Cardiac fibroblast (primary cell): ENCODE results near the gene GNPTG.

Experiments
- DNase-seq, 2 donors: peaks; one replicate each; pipeline versions ENCODE4 v3.0.0 to v3.0.0-alpha.2; 2010; ENCODE audit warnings: low read depth in 2 of 2
- H3K4me3 ChIP-seq, 2 donors: replicated peaks in 1 of 2; 1 replicate in 1 of 2; 2 replicates in 1 of 2; pipeline ENCODE4 v1.5.1; 2011; ENCODE audit warnings: low read depth in 2 of 2, low read length in 2 of 2, mild to moderate bottlenecking in 2 of 2, moderate library complexity in 1 of 2
- CTCF ChIP-seq: IDR thresholded peaks from one replicate; pipeline ENCODE4 v1.5.1; 2011; ENCODE audit warnings: low read depth, mild to moderate bottlenecking, low read length, inconsistent platforms

The GNPTG gene

DNA sequence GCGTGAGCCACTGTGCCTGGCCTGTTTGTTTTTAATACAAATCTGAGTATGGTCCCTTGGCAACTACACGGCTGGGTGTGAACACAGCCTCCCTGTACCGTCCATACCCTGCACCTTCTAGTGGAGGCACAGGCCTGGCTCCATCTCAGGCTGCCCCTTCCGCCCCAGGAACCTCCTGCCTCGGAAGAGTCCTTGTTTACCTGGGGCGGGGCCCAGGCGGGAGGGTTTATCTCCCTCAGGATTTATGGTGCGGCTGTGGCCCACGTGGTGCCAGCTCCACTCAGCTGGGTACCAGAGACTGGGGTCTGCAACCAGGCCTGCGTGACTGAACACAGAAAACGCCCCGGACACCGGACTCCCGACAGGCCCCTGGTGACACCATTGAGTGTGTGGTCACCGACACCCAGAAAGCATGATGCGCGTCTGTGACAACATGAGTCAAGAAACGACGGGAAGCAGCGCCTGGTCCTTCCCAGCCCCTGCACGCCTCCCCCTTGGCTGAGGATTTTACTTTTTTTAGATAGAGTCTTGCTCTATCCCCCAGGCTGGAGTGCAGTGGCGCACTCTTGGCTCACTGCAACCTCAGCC lies 43.8 kb downstream of the GNPTG start:
- no peak overlapping the region for H3K4me3 ChIP-seq
- DNase-seq: no peak
- TF ChIP-seq CTCF: no peak

DNA sequence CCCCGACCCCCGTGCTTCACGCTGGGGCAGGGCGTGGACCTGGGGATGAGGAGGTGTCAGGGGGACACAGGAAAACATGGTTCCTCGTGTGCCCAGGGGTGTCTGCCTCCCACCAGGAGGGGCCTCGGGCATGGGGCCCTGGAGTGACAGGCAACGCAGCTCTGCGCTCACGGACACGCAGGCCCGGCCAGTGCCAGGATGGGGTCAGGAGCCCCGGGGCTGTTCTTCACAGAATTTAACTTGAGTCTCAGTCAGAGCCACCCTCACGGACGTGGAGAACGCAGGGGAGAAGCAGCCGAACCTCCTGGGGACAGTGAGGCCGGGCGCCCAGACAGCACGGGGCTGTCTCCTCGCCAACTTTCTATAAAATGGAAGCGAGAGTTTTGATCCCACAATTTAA lies 46.0 kb downstream of the GNPTG start:
- DNase-seq: no peak
- no peak overlapping the region for H3K4me3 ChIP-seq
- TF ChIP-seq CTCF: no peak

DNA sequence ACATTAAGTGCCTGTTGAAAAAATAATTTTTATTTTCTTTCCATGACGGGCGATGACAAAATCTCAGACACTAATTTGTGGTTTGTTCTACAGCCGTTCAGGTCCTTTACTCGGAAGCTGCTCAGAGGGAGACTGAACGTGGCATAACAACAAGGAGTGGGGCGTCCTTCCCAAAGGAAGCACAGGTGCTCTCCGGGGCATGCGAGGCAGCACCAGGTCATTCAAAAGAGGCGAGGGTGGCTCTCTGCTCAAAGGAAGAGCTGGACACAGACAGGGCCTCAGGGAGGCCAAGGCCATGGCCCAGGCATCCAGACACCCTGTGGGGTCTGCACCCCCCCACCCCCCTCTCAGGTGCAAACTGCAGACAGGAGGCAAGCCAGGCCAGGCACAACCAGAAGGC lies 46.6 kb downstream of the GNPTG start:
- no peak overlapping the region for H3K4me3 ChIP-seq
- TF ChIP-seq CTCF: no peak
- no peak for DNase-seq

- no peak for TF ChIP-seq CTCF
- no peak for DNase-seq
- H3K4me3 ChIP-seq: no peak overlapping the region
Observed at GRCh38 chr16:1398826-1399581, 47.3 kb downstream of the GNPTG start.

DNA sequence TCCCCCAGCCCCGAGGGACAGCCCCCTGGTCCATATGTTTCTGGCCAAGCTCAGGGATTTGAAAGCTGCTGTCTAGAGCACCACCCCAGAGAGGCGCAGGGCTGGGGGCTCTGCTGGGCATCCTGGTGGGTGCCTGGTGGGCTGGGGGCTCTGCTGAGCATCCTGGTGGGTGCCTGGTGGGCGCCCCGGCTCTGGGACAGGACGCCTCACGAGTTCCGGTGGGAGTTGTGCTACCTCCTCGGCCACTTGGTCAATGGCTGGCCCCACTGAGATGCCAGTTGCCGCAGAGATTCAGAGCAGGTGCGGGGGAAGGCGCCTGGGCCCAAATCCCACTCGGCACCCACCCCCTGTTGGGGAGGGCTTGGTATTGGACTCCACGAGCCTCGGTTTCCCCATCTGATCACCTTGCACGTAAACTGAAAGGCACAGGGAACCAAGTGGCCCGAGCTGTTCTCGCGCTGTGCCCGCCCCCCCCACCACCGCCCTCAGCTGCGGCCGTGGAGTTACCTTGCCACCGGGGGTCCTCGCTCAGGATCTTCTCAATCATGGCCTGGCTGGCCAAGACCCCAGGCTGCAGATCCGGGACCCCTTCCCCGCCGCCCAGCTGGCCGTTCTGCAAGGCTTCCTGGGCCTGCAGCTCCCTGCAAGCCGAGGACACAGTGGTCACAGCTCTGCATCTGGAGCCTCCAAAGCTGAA lies 49.5 kb downstream of the GNPTG start:
- DNase-seq: no peak
- no peak overlapping the region for H3K4me3 ChIP-seq
- TF ChIP-seq CTCF: no peak

GRCh38 chr16:1401758-1402154 lies 50.0 kb downstream of the GNPTG start:
- no peak for DNase-seq
- H3K4me3 ChIP-seq: no peak overlapping the region
- TF ChIP-seq CTCF: no peak
